Measurements from ENCODE around the gene GPR132. TPM values are rescaled to one million over a fixed set of nuclear protein-coding genes. Genes with fewer than 3 reads are reported as not detected.

GPR132 gene
- total and polyA plus RNA-seq, 2 of the 8 experiments (the other 6 are each of a cell fraction or from before 2014, with no cell fraction given): 0.11 TPM; not detected in 1

DNA sequence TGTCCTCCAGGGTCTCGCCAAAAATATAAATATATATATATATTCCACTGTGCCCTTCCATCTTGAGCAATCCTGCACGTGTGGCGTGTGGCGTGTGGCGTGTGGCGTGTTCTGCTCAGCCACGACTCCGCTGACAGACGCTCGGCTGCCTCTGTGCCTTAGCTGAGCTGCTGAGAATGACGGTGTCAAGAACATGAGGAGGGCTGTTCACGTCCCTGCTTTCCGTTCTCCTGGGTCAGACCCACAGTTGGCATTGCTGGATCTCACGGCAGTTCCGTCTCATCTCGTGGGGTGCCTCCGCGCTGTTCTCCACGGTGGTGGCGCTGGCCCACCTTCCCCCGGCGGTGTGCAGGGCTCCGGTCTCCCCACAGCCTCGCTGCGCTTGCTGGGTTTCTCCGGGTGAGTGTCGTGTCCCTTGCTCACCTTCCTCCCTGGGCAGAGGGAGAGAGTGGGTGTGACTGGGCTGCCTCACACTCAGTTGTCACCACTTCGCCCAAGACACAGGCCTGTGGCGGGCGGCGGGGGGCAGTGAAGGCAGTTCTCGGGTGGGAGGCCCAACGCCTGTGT is 9.4 kb downstream of the GPR132 start:
- H3K27me3 ChIP-seq (replicated peaks in 1 of 4; ENCODE audit: control insufficient read depth in 3 of 4, extremely low read depth in 1 of 4, insufficient read depth in 3 of 4, low read length in 3 of 4): peaks cover 2 to 27% (median 19%) of the 10 kb centered on the region in 4 experiments; a peak in 5 of 7 replicates
- no peak overlapping the region for H3K4ac ChIP-seq (replicated peaks; ENCODE audit: insufficient read length, low read depth, low read length)
- H3K23ac ChIP-seq (ENCODE audit: insufficient read length): no peak overlapping the region
- H2AFZ ChIP-seq (ENCODE audit: low read length): peak overlapping the region; percentile 66; the same call in 1 of the 2 replicates
- no peaks in the 10 kb centered on the region for H3K79me1 ChIP-seq (ENCODE audit: low read depth, low read length)
- no peaks in the 10 kb centered on the region for H3K79me2 ChIP-seq (ENCODE audit: control insufficient read depth in 1 of 2, insufficient read depth in 2 of 2, low read length in 2 of 2)
- H2BK15ac ChIP-seq (ENCODE audit: low read length): no peak overlapping the region
- TF ChIP-seq SRF (IDR thresholded peaks at IDR 0.05; ENCODE audit: low read depth, low read length): no peak
- no peak for TF ChIP-seq CBX8 (IDR thresholded peaks at IDR 0.05; ENCODE audit: borderline replicate concordance, low read depth, low read length)
- peak; percentile 34 for TF ChIP-seq EZH2 (IDR thresholded peaks at IDR 0.05; ENCODE audit: low read depth, low read length, severe bottlenecking)
- peak; percentile 36 for TF ChIP-seq KDM4A (IDR thresholded peaks at IDR 0.05; ENCODE audit: low read depth, low read length, severe bottlenecking)
- DNase-seq (ENCODE audit: low read depth in 1 of 2, low spot score in 2 of 2) (no peak), FAIRE-seq (no peak)
- no peak overlapping the region for H2BK120ac ChIP-seq (replicated peaks; ENCODE audit: low read depth, low read length)
- no peaks in the 10 kb centered on the region for H3K9me3 ChIP-seq (ENCODE audit: insufficient read depth in 2 of 2, low read depth in 1 of 2, low read length in 1 of 2)
- peak overlapping the region; percentile 41 to 88 for H3K4me2 ChIP-seq (ENCODE audit: insufficient read depth in 1 of 2, low read depth in 2 of 2, low read length in 2 of 2)
- ChIA-PET CTCF (ENCODE audit: partially characterized antibody) (interaction anchor here (0.9 to 2.7 kb wide), 4 partner anchors 10 to 82 kb away, joined by 3 to 20 read pairs (median 6); no protein-coding TSS in a partner anchor), POLR2A (ENCODE audit: partially characterized antibody) (no interaction called here)
- no peak overlapping the region for H3K9ac ChIP-seq (replicated peaks in 1 of 4; ENCODE audit: extremely low read depth in 1 of 4, low read depth in 3 of 4, low read length in 3 of 4)
- H3K27ac ChIP-seq (ENCODE audit: low read depth, low read length): no peak overlapping the region
- no peak overlapping the region for H3K14ac ChIP-seq (ENCODE audit: insufficient read length)
- no peak overlapping the region for H2AK5ac ChIP-seq (ENCODE audit: low read depth, low read length)
- peak overlapping the region in 3 of 4 experiments; percentile 14 to 51 (median 14); a peak in 4 of 8 replicates for H3K4me3 ChIP-seq (ENCODE audit: extremely low read depth in 1 of 4, insufficient read depth in 2 of 4, low read depth in 3 of 4, low read length in 4 of 4)
- no peaks in the 10 kb centered on the region for H3K36me3 ChIP-seq (ENCODE audit: control insufficient read depth in 2 of 4, insufficient read depth in 4 of 4, low read length in 3 of 4)
- H2BK12ac ChIP-seq (ENCODE audit: low read depth, low read length): peak overlapping the region; percentile 62; the same call in 1 of the 2 replicates
- H2BK20ac ChIP-seq (ENCODE audit: low read length): peak overlapping the region; percentile 96; the same call in 1 of the 2 replicates
- H2BK5ac ChIP-seq (ENCODE audit: low read depth, low read length): peak overlapping the region; percentile 72; the same call in 1 of the 2 replicates
- no peak overlapping the region for H4K8ac ChIP-seq (ENCODE audit: extremely low read depth, insufficient read depth, low read length)
- H4K5ac ChIP-seq (ENCODE audit: insufficient read length, low read depth, low read length): no peak overlapping the region
- peaks cover 7% of the 10 kb centered on the region; the same call in 1 of the 2 replicates for H3K23me2 ChIP-seq (ENCODE audit: low read depth, low read length)
- peak overlapping the region; percentile 75; the same call in 1 of the 2 replicates for H3K18ac ChIP-seq (ENCODE audit: extremely low read depth, low read length)
- H4K91ac ChIP-seq (replicated peaks; ENCODE audit: insufficient read length, low read length): no peak overlapping the region
- peaks cover 0 to 1% of the 10 kb centered on the region in 2 experiments for H4K20me1 ChIP-seq (replicated peaks in 1 of 2; ENCODE audit: control insufficient read depth in 1 of 2, insufficient read depth in 2 of 2, low read length in 2 of 2)
- H3K4me1 ChIP-seq (replicated peaks in 1 of 4; ENCODE audit: control insufficient read depth in 3 of 4, insufficient read depth in 4 of 4, low read length in 3 of 4): peaks cover 0 to 21% (median 14%) of the 10 kb centered on the region in 4 experiments; a peak in 6 of 7 replicates
- 44% methylated on average over 30 of the region's 33 CpGs; no CpG with 5 or more reads in 1 of the 2 experiments for WGBS, 2 experiments (ENCODE audit: extremely low coverage in 1 of 2, insufficient coverage in 1 of 2, insufficient read length in 1 of 2, insufficient replicate concordance in 2 of 2, low coverage in 1 of 2, low lambda C conversion rate in 2 of 2, missing lambda C conversion rate in 1 of 2)
- no peak overlapping the region for H3K56ac ChIP-seq (replicated peaks; ENCODE audit: insufficient read length, low read depth, low read length)

Data from H1 (cell line).